HG02588 (cell line): ENCODE measurements around the gene CTSZ.
"Not testable (repeated sequence)": the region's sequence is repeated elsewhere in the genome, so short reads cannot be mapped to it uniquely, and the experiment has no call there.

Experiments
- ATAC-seq: cut with Tn5 transposase; IDR thresholded peaks from one replicate; pipeline ENCODE4 v1.9.1; 2021; ENCODE audit warnings: mild to moderate bottlenecking, moderate library complexity; ENCODE audit not compliant: unreplicated experiment

CTSZ gene

DNA sequence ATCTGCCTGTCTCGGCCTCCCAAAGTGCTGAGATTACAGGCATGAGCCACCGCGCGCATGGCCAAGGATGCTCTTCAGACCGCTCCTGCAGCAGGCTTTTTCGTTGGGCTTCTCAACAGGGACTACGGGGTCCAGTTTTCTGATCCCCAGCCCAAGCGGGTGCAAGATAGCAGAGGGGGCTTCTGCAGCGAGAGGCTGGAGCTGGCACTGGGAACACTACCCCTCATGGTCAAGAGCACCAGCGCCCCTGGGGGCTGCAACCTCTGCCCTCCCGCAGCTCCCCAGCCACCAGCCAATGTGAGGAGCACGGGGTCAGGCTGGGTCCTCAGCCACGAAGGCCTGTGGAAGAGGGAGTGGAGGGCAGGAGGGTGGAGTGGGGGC lies 6.0 kb downstream of the CTSZ start:
- ATAC-seq = no peak

DNA sequence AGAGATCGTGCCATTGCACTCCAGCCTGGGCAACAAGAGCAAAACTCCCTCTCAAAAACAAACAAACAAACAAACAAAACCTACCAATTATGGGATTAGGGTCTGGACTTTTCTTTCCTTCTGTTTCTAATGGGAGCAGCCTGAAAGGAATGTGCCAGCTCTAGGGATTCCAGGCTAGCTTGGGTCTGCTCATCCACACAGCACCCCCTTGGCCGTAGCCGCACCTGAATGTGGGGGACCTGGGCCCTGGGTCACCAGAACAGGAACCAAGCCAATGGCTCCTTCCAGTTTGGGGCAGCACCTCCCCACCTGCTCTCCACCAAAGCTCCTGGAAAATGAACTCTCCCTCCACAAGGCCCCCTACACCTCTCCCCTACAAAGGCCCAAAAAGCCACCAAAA lies 6.7 kb downstream of the CTSZ start:
- ATAC-seq = no peak

DNA sequence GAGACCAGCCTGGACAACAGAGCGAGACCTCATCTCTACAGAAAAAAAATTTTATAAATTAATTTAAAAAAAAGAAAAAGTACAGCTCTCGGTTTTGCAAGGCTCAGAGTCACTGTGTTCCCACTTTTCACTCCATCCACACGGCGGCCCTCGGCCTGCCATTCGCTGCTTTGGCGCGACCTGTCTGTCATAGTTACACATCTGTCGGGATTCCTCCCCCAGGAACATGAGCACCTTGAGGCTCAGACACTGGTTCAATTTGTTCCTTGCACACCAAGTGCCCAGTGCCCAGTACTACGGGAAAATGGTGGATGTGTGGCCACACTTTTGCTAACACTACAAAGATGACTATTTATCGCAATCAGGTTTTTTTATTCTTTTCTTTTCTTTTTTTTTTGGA lies 8.4 kb downstream of the CTSZ start:
- ATAC-seq = no peak

DNA sequence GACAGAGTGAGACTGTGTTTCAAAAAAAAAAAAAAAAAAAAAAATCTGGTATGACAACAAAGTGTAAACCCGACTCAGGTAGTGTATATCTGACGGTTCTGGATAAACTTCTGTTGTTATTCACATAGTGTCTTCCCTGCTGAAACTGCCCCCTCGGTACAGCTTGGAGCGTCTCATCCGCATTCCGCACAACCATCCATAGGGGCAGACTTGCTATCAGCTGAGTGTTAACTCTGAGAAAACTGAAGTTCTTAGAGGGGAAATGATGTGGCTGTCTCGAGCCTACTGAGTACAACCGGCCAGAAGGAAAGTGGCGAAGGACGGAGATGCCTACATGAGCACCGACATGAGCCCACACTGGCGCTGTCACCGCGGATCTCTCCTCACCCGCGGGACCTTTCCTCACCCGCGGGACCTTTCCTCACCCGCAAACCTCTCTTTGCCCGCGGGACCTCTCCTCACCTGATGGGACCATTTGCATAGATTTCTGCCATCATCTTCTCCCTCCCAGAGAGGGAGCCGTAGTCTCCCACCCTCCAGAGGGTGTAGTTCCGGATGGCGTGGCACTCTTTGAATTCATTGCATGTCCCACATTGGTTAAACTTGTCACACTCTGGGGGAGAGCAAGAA lies 9.8 kb downstream of the CTSZ start:
- no peak for ATAC-seq

DNA sequence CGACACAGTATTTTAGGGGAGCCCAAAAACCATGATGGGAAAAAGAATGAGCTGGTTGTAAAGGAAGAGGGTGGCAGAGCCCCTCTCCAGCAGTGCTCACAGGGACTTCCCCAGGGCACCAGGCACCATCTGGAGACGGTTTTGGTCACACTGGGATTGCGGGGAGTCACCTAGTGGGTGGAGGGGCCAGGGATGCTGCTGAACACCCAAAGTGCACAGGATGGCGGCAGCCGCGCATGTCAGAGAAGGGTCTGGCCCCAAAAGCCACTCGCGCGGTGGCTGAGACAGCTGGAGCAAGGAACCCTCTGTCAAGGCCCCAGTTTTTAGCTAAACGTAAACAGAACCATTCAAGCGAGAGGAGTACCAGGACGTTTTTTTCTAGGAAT lies 10.8 kb downstream of the CTSZ start:
- no peak for ATAC-seq

DNA sequence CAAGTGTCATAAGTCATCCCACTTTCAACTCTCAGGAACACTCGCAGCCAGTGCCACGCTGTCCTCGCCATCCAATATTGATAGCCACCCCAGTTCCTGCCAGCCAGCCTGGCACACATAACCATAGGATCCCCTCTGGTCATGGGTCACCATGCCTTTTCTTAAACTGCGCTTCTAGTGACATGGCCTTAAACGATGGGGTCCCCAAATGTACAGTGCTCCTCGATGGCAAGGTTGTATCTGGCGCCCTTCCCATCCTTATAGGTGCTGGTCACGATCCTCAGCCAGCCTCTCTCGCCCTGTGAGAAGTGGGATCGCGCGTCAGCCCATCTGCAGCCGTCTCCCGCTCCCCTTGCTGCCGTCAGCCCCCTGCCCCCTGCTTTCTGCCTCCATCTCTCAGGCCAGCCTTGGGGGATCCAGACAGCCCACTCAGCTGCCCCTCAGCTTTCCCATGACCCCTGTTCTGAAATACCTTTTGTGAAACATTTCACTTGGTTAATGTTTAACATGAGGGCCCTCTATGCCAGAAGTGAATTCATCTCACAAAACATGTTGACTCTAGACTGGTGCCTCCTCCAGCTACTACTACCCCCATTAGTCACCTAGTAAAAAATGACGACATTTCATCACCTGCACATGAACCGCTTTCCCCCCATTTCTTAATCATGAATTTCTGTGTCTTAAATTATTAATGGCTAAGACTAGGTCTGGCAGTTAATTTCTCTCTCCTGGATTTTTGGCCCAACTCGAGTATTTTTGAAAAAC lies 11.4 kb downstream of the CTSZ start:
- no peak for ATAC-seq

DNA sequence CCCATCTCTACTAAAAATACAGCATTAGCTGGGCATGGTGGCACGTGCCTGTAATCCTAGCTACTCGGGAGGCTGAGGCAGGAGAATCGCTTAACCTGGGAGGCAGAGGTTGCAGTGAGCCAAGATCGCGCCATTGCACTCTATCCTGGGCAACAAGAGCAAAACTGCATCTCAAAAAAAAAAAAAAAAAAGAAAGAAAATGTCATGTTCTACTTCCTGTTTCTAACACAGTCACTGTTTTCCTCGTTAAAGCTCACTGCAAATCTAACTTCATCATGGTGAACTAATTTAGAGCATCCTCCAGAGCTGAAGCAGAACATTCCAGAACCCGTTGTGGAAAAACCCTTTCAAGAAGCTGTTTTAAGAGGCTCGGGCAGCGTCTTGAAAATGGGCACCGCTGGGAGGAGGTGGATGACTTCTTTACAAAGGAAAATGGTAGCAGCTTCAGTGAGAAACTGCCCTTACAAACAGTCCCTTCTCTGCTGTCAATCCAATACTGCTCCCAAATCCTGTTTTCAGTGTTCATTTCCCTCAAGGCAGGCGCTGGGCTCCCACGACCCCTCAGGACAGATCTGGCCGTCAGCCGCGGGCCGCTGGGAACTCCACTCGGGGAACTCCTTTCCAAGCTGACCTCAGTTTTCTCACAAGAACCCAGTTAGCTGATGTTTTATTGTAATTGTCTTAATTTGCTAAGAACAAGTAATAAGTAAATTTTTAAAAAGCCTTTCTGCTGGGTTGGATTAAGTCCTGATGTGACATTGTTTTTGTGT lies 12.5 kb downstream of the CTSZ start:
- no peak for ATAC-seq

DNA sequence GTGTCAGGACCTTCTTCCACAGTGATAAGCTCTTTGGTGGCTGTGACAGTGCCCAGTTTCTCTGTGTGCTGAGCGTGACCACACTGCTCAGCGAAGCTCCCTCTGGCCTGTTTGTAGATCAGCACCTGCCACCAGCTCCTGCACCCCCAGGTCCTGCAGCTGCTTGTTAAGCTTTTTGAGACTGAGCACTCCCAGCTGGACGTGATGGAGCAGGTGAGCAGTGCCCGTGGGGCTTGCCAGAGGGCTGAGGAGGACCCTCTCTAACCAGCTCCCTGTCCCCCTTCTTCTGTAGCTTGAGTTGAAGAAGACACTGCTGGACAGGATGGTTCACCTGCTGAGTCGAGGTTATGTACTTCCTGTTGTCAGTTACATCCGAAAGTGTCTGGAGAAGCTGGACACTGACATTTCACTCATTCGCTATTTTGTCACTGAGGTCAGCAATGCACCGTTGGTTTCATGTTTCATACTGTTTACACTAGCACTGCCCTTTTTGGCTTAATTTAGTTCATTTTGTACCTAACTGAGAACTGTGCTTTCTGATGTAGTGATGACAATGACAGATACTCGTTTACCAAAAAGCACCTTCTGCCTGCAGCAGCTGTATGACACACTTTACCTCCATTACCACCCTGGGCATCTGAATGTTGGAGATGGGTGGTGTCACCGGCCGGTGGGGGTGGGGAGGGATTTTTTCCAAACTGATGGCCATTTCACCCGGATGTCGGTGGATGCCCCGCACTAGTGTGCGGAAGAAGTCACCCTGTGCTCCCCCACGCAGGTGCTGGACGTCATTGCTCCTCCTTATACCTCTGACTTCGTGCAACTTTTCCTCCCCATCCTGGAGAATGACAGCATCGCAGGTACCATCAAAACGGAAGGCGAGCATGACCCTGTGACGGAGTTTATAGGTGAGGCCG lies 13.5 kb downstream of the CTSZ start:
- no peak for ATAC-seq

DNA sequence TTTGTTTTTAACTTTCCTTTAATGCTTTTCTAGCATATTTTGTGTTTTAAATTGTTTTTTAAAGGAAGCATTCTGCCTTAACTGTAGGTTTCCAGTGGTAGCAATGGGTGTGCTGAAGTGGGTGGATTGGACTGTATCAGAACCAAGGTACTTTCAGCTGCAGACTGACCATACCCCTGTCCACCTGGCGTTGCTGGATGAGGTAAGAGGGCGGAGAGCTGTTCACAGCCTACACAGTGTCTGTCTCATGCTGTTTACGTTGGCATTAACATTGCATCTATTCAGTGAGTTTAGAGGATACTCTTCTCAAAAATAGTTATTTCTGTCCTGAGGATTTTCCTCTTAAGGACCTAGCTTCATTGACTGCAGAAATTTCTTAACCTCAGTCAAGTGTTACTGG lies 14.1 kb downstream of the CTSZ start:
- ATAC-seq = no peak

DNA sequence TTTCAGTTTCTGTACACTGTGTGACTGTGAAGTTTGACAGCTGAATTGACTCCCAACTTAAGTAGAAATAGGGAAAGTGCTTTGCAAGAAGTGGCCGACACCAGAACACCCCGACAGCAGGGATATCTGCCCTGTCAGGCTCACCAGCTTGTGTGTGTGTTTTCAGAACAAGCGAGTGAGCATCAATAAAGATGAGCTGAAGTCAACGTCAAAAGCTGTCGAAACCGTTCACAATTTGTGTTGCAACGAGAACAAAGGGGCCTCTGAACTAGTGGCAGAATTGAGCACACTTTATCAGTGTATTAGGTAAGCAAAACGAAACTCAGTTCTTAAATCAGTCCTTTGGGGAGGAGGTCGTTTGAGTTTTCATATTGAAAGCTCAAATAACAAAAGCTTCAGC lies 15.3 kb downstream of the CTSZ start:
- ATAC-seq = no peak

DNA sequence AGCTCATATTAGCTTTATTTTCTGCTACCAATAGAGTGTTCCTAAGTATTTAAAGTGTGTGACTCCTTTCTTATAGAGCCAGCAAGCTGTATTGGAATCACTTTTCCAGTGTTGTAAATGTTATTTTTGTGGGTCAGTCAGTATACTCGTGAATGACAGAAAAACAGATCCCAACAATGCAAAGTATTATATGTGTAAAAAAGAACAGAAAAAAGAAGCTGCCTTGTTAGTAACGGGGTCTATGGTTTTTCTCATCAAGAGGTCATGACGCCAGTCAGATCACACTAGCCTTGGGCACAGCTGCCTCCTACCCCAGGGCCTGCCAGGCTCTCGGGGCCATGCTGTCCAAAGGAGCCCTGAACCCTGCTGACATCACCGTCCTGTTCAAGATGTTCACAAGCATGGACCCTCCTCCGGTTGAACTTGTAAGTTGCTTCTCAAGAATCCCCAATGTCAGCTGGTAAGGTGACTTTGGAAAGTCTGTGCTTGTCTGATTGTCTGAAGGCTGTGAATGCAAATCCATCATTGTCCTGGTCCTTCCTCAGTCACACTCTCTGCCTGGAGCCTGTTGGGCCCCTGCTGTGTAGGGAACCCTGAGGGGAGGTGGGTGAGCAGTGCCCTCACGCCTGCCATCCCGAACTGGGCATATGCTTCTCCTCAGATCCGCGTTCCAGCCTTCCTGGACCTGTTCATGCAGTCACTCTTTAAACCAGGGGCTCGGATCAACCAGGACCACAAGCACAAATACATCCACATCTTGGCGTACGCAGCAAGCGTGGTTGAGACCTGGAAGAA lies 16.2 kb downstream of the CTSZ start:
- ATAC-seq = no peak

DNA sequence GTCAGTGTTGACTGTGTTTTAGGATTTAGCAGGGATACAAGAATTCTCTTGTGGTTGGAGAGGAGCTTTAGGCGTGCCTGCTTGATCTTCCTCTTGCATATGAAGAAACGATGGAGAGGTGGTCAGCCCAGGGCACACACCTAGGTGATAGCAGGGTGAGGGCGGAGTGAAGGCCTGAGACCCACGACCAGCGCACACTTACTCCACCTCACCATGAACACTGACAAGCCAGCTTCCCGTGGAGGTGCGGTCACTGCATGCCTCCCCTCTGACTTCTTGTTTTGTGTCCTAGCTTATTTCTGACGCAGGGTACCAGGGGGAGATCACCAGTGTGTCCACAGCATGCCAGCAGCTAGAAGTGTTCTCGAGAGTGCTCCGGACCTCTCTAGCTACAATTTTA lies 17.9 kb downstream of the CTSZ start:
- no peak for ATAC-seq

DNA sequence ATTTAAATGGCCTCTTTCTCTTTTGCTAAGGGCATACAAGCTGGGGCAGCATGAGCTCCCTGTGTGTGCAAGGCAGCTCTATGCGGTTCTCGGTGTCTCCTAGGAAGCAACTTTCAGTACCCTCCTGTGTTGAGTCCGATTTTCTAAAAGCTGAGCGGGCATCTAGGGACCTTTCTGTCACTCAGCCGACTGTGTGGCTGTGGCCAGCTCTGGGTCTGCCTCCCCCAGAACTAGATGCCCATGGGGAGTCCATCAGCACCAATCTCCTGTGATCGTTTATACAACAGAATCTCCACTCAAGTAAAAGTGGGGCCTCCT lies 18.5 kb downstream of the CTSZ start:
- no peak for ATAC-seq

DNA sequence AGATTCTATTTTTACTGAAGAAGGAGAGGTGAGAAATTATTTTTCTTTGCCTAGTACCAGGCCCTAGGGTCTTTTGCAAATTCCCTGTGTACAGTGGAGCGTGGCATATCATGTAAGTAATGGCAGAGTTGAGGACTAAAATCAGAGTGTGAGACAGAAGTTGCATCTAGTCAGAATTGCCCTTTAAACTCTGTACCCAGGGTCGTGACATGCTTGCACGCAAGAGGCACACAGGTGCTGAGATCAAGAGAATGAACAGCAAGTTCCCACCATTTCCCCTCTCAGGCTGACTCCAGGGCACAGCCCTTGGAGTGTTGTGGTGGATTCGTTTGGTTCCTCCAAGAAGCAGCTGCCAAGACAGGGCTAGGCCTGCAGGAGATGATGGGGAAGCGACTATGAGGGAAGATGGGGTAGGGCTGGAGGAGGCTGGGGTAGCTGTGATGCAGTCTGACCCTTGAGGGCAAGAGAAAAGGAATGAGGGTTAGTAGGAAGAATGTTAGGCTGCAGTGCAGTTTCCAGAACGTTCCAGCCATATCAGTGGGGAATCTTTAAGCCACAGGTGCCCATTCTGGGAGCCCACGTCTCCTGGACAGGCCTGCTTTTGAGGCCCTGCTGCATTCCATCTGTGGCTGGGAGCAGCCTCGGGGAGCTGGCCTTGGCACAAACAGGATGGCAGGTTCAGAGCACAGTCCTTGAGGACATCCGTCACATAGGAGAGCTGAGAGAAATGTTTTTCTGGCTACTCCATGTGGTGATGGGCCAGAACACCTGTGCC lies 19.1 kb downstream of the CTSZ start:
- no peak for ATAC-seq

DNA sequence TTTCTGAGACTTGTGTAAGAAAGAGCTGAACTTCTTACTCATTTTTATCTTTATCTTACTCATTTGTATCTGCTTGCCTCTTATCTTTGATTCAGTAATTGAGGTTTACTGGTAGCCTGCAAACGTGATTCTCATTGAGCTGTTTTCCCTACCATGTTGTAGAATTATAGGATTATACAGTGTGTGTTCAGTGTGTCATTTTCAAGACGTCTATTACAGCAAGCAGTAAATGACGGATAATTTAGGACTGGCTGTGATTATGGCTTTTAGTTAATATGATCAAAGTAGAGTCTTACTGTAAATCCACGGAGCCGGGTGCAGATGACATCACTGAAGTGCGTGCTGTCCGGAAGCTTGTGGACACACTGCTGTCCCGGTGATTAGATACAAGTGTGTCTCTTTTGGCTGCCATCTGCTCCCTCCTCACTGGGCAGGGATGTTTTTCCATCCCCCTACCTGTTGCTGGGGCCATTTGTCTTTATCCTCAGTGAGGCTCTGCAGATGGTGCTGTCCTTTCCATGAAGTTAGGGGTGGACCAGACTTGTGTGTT lies 20.0 kb downstream of the CTSZ start:
- ATAC-seq = no peak

DNA sequence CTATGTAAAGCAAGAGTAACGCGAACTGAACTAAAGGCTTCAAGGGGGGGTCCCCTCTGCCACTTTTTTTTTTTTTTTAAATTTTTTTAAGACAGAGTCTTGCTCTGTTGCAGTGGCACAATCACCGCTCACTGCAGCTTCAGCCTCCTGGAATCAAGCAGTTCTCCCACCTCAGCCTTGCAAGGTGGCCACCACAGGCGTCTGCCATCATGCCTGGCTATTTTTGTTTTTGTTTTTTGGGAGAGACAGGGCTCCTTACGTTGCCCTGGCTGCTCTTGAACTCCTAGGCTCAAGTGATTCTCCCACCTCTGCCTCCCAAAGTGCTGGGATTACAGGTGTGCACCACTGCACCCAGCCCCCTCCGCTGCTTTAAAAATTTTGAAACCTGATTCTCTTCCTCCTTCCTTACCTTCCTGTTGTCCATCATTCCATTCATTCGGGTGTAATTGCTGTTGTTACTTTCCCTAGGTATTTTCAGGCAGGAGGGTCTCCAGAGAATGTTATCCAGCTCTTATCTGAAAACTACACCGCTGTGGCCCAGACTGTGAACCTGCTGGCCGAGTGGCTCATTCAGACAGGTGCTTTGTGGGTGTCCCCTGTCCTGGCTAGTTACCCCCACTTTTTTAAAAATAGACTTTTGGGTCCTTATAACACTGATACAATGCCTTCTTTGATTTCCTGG lies 20.6 kb downstream of the CTSZ start:
- ATAC-seq = no peak

DNA sequence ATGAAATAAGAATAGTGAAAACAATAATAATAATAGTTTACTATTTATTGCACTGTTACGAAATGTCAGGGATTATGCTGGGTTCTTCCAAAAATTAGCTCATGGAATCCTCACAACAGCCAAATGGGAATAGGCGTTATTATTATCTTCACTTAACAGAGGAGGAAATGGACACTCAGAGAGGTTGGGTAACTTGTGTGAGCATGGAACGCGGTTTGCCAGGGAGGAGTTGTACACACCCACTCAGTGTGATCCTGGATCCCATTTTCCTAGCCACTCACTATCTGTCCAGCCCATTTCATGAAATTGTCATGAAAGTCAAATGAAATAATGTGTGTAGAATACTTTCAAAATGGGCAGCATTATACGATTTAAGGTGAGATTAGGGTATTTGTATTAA lies 21.4 kb downstream of the CTSZ start:
- no peak for ATAC-seq

DNA sequence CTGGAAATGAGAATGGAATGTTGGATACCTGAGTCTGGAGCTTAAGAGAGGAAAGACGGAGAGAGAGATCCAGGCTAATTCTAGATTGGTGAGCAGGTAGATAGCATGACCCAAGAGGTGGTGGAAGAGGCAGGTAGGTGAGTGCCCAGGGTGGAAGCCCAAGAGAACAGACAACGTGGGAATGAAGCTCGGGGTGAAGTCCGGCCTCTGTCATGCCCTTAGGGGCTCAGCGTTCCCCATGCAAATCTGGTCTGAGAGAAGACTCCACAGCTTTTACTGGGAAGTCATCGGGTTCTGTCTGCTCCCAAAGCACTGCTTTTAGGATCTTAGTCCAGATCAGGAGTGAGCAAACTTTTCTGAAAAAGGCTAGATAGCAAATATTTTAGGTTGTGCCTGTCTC lies 22.4 kb downstream of the CTSZ start:
- no peak for ATAC-seq

DNA sequence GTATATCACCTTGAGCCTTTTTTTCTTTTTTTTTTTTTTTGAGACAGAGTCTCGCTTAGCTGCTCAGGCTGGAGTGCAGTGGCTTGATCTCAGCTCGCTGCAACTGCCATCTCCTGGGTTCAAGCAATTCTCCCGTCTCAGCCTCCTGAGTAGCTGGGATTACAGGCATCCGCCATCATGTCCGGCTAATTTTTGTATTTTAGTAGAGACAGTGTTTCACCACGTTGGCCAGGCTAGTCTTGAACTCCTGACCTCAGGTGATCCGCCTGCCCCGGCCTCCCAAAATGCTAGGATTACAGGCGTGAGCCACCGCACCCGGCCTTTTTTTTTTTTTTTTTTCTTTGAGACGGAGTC lies 24.0 kb downstream of the CTSZ start:
- not testable (repeated sequence) for ATAC-seq
